HepG2 (cell line): ENCODE measurements around the gene RTP3. TPM values are rescaled to one million over a fixed set of nuclear protein-coding genes. Genes with fewer than 3 reads are reported as not detected.

Source experiments
- ADNP ChIP-seq: sonication (generic); formaldehyde crosslinking; IDR thresholded peaks from 2 replicates; pipeline ENCODE4 v1.4.0; 2020; ENCODE audit warnings: missing genetic modification reagents
- BRCA1 ChIP-seq: sonication (generic); formaldehyde crosslinking; IDR thresholded peaks from 2 replicates; pipeline ENCODE4 v1.4.0; 2020; ENCODE audit warnings: missing genetic modification reagents
- CENPBD1 ChIP-seq: sonication (generic); formaldehyde crosslinking; IDR thresholded peaks from 2 replicates; pipeline ENCODE4 v1.8.0; 2022; ENCODE audit warnings: missing genetic modification reagents, low read depth, mild to moderate bottlenecking, borderline replicate concordance
- CHD2 ChIP-seq: IDR thresholded peaks from 2 replicates; pipeline ENCODE4 v1.6.1; 2011; ENCODE audit warnings: low read depth, low read length, improper control_type of control experiment
- FOXK2 ChIP-seq: fragments of 450-650 bp; IDR thresholded peaks from 2 replicates; pipeline ENCODE4 v1.6.1; 2016
- GPN1 ChIP-seq: sonication (generic); formaldehyde crosslinking; IDR thresholded peaks from 2 replicates; pipeline ENCODE4 v1.5.1; 2020; ENCODE audit warnings: missing genetic modification reagents, borderline replicate concordance
- KMT2A ChIP-seq: sonication (generic); formaldehyde crosslinking; IDR thresholded peaks from 2 replicates; pipeline ENCODE4 v1.4.0; 2020; ENCODE audit warnings: missing genetic modification reagents
- MAF1 ChIP-seq: sonication (generic); formaldehyde crosslinking; IDR thresholded peaks from 2 replicates; pipeline ENCODE4 v1.5.0; 2020; ENCODE audit warnings: missing genetic modification reagents, borderline replicate concordance
- NR1H2 ChIP-seq: sonication (generic); formaldehyde crosslinking; IDR thresholded peaks from 2 replicates; pipeline ENCODE4 v1.8.1; 2022; ENCODE audit warnings: low read depth, missing genetic modification reagents, borderline replicate concordance
- PBX3 ChIP-seq: sonication (generic); formaldehyde crosslinking; IDR thresholded peaks from 2 replicates; pipeline ENCODE4 v1.8.1; 2023; ENCODE audit warnings: missing genetic modification reagents, inconsistent platforms, borderline replicate concordance
- POLR2A ChIP-seq, 2 experiments: IDR thresholded peaks; 2 replicates each; pipeline ENCODE4 v1.6.1; 2011; ENCODE audit warnings: low read depth in 2 of 2, low read length in 2 of 2, mild to moderate bottlenecking in 1 of 2, moderate library complexity in 1 of 2; ENCODE audit not compliant: insufficient read depth in 1 of 2
- RBAK ChIP-seq: sonication (generic); formaldehyde crosslinking; IDR thresholded peaks from 2 replicates; pipeline ENCODE4 v1.5.1; 2020; ENCODE audit warnings: mild to moderate bottlenecking, missing genetic modification reagents
- REL ChIP-seq: sonication (generic); formaldehyde crosslinking; conservative IDR thresholded peaks from 2 replicates; pipeline ENCODE4 v1.8.0; 2022; ENCODE audit warnings: mild to moderate bottlenecking, missing genetic modification reagents, moderate library complexity
- SIN3A ChIP-seq: IDR thresholded peaks from 2 replicates; pipeline ENCODE4 v1.6.1; 2011; ENCODE audit warnings: low read depth, mild to moderate bottlenecking, control low read depth, low read length, borderline replicate concordance
- SNRNP70 ChIP-seq: fragments of 200-400 bp; formaldehyde crosslinking; IDR thresholded peaks from 2 replicates; pipeline ENCODE4 v1.6.1; 2017; ENCODE audit warnings: mild to moderate bottlenecking, low read depth, low read length, moderate library complexity
- TAF15 ChIP-seq: fragments of 200-400 bp; formaldehyde crosslinking; IDR thresholded peaks from one replicate; pipeline ENCODE4 v1.6.1; 2018; ENCODE audit warnings: mild to moderate bottlenecking, low read depth, low read length; ENCODE audit not compliant: poor library complexity, severe bottlenecking
- THRA ChIP-seq: sonication (generic); formaldehyde crosslinking; IDR thresholded peaks from 2 replicates; pipeline ENCODE4 v1.4.0; 2020; ENCODE audit warnings: missing genetic modification reagents, borderline replicate concordance
- TRIM22 ChIP-seq: fragments of 450-650 bp; IDR thresholded peaks from 2 replicates; pipeline ENCODE4 v1.6.1; 2017
- ZHX2 ChIP-seq, 2 experiments: sonication (generic) in 1 of 2; formaldehyde crosslinking in 1 of 2; IDR thresholded peaks; 2 replicates each; pipeline versions ENCODE4 v1.6.1 to v1.9.0; 2014 to 2022; ENCODE audit warnings: antibody characterized with exemption in 1 of 2, borderline replicate concordance in 1 of 2, inconsistent platforms in 1 of 2, low read depth in 1 of 2, missing genetic modification reagents in 1 of 2
- ZNF83 ChIP-seq: sonication (generic); formaldehyde crosslinking; IDR thresholded peaks from 2 replicates; pipeline ENCODE4 v1.4.0; 2020; ENCODE audit warnings: missing genetic modification reagents, mild to moderate bottlenecking, borderline replicate concordance
- polyA plus RNA-seq, 8 experiments: library from polyadenylated mRNA; depleted of rRNA in 3 of 8; stranded (reverse) in 7 of 8; unstranded in 1 of 8; fragments of >200 nt; fragmentation: Illumina TruSeq in 4 of 8; extraction: Trizol in 4 of 8; gene quantifications; 2 replicates each; pipeline versions ENCODE4 v1.2.1 to v1.2.3, GENCODE V29; 2011 to 2016; ENCODE audit warnings: low read depth in 4 of 8, missing spikeins in 1 of 8, mixed read lengths in 1 of 8; ENCODE audit not compliant: insufficient read depth in 1 of 8
- total RNA-seq, 5 experiments: library from RNA; depleted of rRNA; stranded (reverse); fragments of >200 nt; fragmentation: Illumina TruSeq; extraction: Trizol; gene quantifications; 2 replicates each; pipeline ENCODE4 v1.2.3, GENCODE V29; 2016; ENCODE audit warnings: low read depth in 1 of 5

RTP3 gene
- total and polyA plus RNA-seq, 2 of the 13 experiments (the other 11 are each of a cell fraction or from before 2014, with no cell fraction given): 0.09 TPM; not detected in 1

GRCh38 chr3:46488735-46489361, 8.9 kb upstream of the RTP3 start (continued):
- TF ChIP-seq THRA (CRISPR knock-in tag): peak; percentile 49; the same call in 1 of the 2 replicates
- TF ChIP-seq KMT2A (CRISPR knock-in tag): no peak
- no peak for TF ChIP-seq SIN3A
- TF ChIP-seq BRCA1 (CRISPR knock-in tag): no peak
- no peak for TF ChIP-seq MAF1 (CRISPR knock-in tag)
- TF ChIP-seq RBAK (CRISPR knock-in tag): no peak
- TF ChIP-seq CENPBD1 (CRISPR knock-in tag): no peak
- no peak for TF ChIP-seq PBX3 (CRISPR knock-in tag)
- TF ChIP-seq REL (CRISPR knock-in tag): no peak
- TF ChIP-seq TRIM22: no peak
- TF ChIP-seq FOXK2: no peak
- TF ChIP-seq CHD2: no peak
- no peak for TF ChIP-seq TAF15
- no peak for TF ChIP-seq ADNP
- no peak for TF ChIP-seq GPN1
- TF ChIP-seq SNRNP70: no peak
- no peak for TF ChIP-seq POLR2A (IDR thresholded peaks at IDR 0.05; ENCODE audit: insufficient read depth in 1 of 2, low read depth in 2 of 2, low read length in 2 of 2)
- TF ChIP-seq ZNF83: no peak
- TF ChIP-seq NR1H2 (CRISPR knock-in tag): no peak
- no peak for TF ChIP-seq ZHX2 (IDR thresholded peaks at IDR 0.05; ENCODE audit: low read depth)
- no peak for TF ChIP-seq ZHX2 (CRISPR knock-in tag; IDR thresholded peaks at IDR 0.05; ENCODE audit: borderline replicate concordance)
